GM18873 (cell line): ENCODE results near the gene SERHL2.
"Not testable (repeated sequence)": the region's sequence is repeated elsewhere in the genome, so short reads cannot be mapped to it uniquely, and the experiment has no call there.

ENCODE experiments used
- ATAC-seq: cut with Tn5 transposase; IDR thresholded peaks from one replicate; pipeline ENCODE4 v1.9.1; 2021; ENCODE audit warnings: mild to moderate bottlenecking, moderate library complexity, moderate number of reproducible peaks; ENCODE audit not compliant: unreplicated experiment, low FRiP score

SERHL2 gene

DNA sequence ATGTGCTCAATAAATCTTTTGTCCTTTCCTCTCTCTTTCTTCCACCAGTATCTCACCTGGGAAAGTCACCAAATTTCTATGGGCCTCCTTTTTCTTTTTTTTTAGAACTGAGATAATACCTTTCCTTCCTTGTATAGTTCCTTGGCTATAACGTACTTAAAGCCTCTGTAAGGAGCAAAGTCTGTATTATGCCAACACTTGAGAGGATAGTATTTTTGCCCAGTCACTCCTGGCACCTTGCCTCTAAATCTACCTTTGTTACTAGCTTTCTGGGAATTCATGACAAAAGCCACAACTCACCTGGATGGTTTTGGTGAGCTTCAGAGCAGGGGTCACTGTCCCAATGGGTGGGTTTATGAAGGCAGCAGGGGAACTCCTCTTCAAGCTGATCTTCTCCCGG is 48.7 kb downstream of the SERHL2 start:
- ATAC-seq = no peak

DNA sequence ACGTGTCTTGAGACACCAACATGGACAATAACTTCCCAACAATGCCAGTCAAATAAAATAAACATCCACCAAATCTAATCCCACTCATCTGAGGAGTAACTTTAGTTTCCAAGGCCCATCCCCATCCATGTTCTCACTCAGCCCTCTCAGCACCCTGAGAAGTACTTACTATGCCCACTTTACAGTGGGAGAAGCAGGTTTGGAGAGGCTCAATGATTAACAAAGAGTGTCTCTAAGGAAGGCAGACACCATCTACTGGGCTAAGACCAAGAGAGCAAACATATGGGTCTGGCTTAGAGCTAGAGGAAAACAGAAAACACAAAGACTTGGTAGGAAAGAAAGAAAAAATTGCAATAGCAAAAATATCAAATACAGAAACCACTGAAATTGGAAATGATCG is 49.7 kb downstream of the SERHL2 start:
- no peak for ATAC-seq

DNA sequence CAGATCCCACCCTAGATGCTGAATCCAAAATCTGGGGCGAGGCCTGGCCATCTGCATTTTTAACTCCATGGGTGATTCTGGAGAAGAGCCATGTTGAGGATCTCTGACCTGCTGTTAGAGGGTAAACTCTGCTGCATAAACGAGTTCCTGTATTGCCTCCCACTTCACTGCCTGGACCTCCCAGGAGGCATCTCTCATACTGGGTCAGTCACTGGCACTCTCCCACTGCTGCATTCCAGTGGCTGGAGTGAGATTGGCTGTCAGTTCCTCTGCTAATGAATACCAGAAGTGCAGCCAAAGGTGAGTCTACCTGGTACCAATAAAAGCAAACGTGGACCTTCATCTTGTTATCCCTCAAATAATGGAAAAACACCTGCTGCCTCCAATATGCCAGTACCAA is 50.6 kb downstream of the SERHL2 start:
- no peak for ATAC-seq

DNA sequence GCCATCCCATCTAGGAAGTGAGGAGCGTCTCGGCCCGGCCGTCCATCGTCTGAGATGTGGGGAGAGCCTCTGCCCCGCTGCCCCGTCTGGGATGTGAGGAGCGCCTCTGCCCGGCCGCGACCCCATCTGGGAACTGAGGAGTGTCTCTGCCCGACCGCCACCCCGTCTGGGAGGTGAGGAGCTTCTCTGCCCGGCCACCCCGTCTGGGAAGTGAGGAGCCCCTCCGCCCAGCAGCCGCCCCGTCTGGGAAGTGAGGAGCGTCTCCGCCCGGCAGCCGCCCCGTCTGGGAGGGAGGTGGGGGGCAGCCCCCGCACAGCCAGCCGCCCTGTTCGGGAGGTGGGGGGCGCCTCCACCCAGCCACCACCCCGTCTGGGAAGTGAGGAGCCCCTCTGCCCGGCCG is 53.9 kb downstream of the SERHL2 start:
- not testable (repeated sequence) for ATAC-seq

DNA sequence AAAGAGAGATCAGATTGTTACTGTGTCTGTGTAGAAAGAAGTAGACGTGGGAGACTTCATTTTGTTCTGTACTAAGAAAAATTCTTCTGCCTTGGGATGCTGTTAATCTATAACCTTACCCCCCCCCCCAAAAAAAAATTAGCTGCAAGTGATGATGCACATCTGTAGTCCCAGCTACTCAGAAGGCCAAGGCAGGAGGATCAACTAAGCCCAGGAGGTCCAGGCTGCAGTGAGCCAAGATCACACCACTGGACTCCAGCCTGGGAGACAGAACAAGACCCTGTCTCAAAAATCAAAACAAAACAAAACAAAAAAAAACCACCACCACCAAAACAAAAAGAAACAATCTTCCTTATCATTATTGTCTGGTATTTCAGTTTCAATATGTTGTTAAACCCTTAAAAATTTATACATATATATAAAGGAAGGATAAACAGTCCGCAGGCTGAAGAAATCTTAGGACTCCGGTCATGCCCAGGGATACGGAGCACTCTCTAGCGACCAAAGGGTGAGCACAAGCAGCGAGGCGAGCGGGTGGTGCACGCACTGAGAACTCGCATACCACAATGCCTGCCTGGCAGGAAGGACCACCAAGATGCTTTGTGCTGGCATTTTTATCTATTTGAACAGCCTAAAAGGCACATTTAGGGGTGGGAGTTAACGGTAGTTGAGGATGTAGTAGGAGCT is 54.5 kb downstream of the SERHL2 start:
- no peak for ATAC-seq

DNA sequence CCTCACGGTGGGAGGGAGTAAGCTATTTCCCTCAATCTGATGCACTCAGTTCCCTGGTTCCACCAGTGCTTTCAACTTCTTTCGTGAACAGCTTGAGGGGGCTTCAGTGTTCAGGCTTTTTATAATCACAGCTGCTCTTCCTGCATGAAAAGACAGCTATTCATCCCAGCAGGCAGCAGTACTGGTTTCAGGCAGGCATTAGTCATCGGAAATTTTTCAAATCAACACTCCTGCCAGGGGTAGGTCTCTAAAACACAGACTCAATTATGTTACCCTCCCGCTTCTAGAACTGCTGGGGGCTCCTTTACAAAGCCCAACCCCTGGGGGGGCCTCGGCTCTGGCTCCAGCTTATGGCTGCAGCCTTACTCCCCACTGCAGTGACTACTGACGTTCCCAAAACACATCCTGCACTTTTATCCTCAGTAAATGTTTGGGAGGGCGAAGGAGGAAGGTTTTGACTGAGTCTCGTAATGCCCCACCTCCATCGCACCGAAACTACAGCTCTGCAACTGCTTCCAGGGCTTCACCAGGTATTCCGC is 55.1 kb downstream of the SERHL2 start:
- no peak for ATAC-seq

DNA sequence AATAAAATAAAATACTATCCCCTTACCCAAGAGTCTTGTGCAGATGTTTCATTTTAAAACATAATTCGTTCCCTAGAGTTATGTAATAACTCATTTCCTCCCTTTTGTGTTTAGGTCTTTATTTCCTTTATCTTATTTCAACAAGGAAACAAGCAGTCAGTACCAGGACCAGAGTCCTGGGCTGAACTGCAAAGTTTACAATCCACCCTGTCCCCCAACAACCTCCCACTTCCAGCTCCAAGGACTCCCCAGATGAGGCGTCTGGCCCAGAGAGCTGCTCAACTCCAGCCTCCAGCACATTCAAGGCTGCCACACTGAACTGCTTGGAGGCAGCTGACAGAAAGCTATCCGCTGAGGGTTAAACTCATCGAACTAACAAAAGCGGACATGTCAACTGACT is 56.4 kb downstream of the SERHL2 start:
- ATAC-seq = no peak

DNA sequence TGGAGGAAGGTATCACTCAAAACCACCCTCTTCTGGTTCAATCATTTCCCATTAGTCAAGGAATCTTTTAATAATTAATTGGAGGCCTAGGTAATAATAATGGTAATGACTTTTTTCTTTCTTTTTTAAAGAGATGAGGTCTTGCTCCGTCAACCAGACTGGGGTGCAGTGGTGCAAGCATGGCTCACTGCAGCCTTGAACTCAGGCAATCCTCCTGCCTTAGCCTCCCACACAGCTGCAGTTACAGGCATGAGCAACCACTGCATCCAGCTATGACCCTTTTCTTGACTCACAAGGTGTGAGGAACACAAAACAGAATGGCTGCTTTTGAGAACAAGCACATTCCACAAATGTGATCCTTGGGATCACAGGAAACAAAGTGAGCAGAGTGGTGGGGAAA is 57.3 kb downstream of the SERHL2 start:
- ATAC-seq = no peak

DNA sequence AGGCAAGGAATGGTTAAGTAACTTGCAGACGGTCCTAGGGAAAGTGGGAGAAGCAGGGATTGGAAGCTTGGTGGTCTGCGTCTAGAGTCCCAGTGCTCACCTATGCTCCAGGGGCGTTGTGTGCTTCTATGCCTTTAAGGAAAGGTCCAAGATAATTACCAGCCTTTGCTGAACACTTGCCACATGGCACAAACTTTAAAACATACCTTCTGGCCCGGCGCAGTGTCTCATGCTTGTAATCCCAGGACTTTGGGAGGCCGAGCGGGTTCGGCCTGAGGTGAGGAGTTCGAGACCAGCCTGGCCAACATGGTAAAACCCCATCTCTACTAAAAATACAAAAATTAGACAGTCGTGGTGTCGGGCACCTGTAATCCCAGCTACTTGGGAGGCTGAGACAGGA is 58.6 kb downstream of the SERHL2 start:
- ATAC-seq = no peak

DNA sequence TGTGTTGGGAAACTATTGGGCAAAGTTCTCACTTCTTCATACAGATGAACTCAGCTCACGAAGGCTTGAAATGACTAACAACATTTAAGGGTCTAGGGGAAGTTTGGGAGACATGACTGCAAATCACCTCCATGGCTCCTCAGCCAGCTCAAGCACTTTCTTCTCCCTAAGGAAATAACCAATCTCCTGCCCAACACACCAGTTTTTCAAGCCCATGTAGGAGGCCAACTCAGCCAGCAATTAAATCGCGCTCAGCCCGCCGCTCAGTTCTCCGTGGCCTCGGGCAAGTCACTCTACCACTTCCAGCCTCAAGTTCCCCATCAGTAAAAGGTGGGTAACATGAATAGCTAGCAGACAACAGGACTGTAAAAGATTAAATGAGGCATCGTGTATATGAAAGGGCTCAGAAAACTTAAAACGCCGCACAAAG is 60.1 kb downstream of the SERHL2 start:
- no peak for ATAC-seq

DNA sequence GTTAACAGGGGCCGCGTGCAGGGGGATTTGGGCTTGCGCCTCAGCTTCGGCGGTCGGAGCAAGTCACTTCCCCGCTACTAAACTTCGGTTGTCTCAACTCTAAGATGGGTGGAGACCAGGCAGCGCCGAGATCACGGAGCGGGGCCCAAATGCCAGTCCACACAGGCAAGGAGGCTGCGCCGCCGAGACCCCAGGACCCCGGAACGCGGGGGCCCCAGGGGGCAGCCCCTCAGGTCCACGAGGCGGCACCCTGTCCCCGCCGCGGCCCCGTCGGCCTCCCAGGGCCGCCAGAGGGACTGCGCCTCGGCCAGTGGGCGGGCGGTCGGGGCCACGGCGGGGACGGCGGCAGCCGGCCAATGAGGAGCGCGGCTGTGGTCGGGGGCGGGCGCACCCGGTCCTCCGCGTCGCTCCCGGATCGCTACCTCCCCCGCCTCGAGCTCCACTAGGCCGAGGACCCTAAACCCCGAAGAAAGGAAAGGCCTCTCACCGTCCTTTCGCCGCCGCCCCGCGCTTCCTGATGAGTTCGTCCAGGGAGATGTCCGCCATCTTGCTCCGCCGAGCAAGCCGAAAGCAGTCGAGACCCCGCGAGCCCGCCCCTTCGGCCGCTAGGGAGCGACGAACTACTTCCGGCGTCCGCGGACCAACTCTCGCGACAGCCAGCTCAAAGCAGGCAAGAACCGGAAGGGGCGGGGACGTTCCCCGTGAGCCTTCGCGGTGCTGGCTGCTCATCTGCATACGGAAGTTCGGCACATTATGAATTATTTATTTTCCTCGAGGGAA is 60.7 kb downstream of the SERHL2 start, which contains the start of gene POLDIP3:
Gene POLDIP3, minus strand, starts transcription at position 572 of the 780 bp plus-strand sequence. Its CDS starts 26 bp downstream, at position 546.
- peak; percentile 65 for ATAC-seq

DNA sequence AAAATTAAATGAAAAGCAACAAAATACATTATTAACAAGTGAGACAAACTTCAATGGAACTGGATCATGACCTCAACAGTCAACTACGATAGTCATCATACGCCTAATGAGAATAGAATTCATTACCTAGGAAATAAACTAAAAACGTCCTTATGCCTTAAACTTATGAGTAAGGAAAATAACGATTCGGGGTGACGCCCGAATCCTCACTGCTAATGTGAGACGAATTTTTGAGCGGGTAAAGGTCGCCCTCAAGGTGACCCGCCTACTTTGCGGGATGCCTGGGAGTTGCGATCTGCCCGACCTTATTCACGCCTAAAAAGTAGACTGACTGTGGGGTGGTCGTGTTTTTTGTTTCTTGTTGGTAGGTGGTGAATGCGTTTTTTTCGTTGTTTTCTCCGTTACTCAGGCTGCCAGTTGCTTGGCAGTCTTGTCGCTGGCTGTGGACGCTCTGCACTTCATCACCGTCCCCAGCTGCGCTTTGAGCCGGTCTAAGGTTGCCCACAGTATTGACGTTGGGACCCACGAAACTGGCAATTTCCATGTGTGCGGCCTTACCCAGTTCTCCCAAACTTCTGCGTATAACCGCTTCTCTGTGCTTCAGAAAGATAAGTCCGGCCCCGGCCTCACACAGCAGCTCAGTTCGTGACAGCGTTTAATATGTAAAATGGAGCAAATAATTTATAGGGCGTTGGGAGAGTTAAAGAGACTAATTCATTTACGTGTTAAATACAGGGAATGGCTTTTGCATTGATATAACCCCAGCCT is 61.5 kb downstream of the SERHL2 start:
- peak; percentile 55 for ATAC-seq

DNA sequence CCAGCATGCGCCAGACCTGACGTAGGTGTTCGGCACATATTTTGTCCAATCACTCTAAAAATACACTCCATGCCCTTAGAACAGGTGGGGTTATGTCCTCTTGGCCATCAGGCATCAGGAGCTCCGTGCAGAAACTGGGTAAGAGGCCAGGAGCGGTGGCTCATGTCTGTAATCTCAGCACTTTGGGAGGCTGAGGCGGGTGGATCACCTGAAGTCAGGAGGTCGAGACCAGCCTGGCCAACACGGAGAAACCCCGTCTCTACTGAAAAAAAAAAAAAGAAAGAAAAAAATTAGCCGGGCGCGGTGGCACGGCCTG is 62.1 kb downstream of the SERHL2 start:
- ATAC-seq = not testable (repeated sequence)

DNA sequence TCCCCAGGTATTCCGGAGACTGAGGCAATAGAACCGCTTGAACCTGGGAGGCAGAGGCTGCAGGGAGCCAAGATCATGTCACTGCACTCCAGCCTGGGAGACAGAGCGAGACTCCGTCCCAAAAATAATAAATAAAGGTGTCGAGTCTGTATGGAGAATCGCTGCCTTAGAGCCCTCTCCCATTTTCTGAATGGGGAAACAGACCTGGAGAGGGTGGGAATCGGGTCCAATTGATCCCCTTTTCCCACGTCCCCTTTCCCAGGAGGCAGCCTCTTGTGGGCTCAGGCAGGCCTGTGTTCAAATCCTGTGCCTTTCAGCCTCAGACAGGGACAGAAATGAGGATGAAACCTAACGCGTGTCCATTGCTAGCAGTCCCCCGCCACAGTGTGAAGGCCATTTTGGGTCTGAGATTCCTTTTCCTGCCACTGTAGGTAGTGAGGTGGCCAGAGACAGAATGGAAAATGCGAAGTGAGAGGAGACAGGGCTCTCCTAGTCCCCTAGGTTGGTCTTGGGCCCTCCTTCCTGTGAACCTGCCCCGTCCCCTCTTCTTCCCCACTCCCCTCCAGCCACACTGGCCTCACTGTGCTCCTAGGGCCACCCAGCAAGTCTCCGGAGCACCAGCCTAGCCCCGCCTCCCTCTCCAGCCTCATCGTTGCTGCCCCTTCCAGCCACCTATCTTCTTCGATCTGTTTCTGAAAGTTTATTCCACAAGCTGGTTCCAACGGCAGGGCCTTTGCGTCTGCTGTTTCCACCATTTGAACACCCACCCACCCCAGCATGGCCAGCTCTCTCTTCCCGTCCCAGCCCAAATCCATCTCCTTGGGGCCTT is 63.6 kb downstream of the SERHL2 start:
- no peak for ATAC-seq

DNA sequence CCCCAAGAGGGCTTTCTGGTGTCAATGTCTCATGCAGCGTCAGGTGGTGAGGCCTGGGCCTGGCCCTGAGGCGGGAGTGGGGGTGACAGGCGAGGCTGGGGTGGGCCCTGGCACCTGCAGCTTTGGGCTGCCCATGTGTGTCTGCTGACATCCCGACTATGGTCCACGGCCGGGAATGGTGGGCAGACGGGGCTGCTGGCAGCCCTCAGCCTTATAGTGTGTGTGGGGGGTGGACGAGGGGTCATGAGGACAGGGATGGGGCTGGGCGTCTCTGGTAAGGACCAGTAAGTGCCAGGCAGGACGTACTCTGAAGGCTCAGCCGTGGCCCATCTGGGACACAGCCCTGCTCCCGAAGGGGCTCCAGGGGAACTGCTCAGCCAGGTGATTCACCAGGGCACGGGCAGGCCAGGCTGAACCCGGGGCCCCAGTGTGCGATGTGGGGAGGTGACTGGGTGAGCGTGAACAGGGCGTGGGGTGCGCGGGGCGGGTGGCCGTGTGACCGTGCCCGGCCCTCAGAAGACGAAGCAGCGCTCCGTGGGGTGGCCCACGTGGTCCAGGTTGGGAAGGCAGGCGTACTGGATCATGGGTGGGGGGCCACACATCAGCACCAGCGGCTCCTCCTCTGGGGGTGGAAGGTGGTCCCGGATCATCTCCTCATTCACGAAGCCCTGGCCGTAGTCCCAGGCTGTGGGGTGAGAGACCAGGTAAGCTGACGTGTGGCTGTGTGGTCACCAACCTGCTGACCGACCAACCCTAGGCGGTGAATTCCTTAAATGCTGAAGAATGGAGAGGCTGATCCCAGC is 65.7 kb downstream of the SERHL2 start:
- no peak for ATAC-seq

DNA sequence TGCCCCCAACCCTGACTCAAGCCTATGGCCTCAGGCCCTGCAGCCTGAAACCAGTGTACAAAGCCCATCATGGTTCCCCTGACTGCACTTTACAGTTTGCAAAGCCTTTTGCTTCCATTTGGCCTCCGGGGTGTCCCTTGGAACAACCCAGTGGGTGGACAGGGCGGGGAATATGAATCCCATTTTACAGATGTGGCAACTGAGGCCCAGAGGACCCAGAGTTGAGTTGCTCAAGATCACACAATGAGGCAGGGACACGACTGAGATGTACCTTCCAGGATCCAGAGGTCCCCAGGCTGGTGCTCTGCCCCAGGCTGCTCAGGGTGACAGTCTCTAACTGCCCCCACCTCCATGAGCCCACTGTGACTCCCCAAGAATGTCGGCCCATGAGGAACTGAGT is 66.3 kb downstream of the SERHL2 start:
- ATAC-seq = no peak

DNA sequence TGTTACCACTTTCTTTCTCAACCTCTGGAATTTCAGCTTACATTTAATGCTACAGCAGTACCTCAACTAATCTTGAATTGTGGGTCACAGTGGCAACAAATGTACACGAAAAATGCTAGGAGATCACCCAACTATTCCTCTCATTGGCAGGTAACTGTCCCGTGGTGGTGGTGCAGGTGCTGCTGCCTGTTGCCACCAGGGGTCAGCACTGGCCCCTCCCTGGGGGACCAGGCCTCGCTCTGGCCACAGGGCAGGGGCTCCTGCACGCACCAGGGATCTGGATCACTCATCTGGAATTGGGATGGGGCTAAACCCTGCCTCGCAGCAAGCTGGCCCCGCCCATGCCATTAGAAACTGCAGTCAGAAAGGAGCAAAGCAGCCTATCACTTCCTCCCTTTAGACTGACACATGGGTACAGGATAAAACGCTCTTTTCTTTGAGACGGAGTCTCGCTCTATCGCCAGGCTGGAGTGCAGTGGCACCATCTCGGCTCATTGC is 67.8 kb downstream of the SERHL2 start:
- no peak for ATAC-seq

DNA sequence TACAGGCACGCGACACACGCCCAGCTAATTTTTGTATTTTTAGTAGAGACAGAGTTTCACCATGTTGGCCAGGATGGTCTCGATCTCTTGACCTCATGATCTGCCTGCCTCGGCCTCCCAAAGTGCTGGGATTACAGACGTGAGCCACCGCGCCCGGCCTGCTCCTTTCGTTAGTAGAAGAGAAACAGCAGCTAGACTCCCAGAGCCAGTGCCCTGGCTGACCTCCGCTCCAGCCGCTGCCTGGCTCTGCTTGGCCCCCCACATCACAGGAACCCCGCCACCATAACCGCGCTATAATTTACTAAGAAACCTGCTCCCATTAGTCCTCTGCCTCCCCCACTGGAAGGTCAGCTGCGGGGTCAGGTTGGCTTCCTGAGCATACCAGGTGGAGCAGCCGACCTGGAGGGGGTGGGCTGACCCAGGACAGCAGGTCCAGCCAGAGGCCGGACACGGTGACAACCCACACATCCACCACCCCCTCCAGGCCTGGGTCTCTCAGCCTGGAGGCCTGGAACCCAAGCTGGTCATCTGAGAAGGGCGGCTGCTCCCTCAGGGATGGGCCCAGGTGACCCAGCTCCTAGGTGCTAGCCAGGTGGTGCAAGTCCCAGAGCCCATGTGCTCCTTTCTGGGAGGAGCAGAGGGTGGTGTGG is 68.4 kb downstream of the SERHL2 start:
- ATAC-seq = no peak

DNA sequence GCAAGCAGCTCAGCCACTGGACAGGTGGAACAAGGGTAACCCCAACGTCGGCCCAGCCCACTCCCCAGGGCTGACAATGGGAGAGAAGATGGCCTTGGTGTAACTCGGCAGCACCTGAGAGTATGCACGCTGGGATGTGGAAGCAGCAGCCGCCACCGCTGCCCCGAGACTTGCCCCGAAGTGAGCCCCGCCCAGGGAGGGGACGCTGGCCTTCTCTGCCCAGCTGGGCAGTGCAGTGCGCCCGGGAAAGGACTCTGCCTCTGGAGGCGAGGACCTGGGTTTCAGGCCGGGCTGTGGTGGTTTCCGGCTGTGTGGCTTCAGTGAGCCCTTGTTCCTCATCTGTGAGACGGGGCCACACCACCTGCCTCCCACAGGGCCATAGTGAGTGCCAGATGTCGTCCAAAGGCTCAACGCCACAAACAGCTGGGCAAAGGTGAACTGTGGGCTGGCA is 69.6 kb downstream of the SERHL2 start:
- no peak for ATAC-seq
